ENCODE measurements around the gene RTN3.
A peak's percentile ranks its signal among the peaks of the same experiment; 100 is the strongest.

Gene RTN3

GRCh38 chr11:63745304-63746170 is 64.2 kb downstream of the RTN3 start:
- no peaks in the 10 kb centered on the region for H3K27me3 ChIP-seq (ENCODE audit: control insufficient read depth in 1 of 2, insufficient read depth in 2 of 2, low read length in 2 of 2)
- no peaks in the 10 kb centered on the region for H3K4me1 ChIP-seq (ENCODE audit: control insufficient read depth, insufficient read depth, low read length)
- peaks cover 0 to 4% of the 10 kb centered on the region in 2 donors for H3K36me3 ChIP-seq (ENCODE audit: control insufficient read depth in 2 of 2, insufficient read depth in 2 of 2, low read length in 2 of 2)
- H3K4me3 ChIP-seq (ENCODE audit: low read length in 2 of 2) = no peak overlapping the region
- no peak overlapping the region for H3K27ac ChIP-seq (ENCODE audit: low read length)
- H3K9me3 ChIP-seq (ENCODE audit: control insufficient read depth in 2 of 2, low read length in 2 of 2) = no peaks in the 10 kb centered on the region
- no peak overlapping the region for H3K9ac ChIP-seq (ENCODE audit: low read length in 2 of 2)

- Histone ChIP-seq H3K36me3 (ENCODE audit: control insufficient read depth in 2 of 2, insufficient read depth in 2 of 2, low read length in 2 of 2) (peaks cover under 1 to 11% of the 10 kb centered on the region in 2 donors), H3K9me3 (ENCODE audit: control insufficient read depth in 2 of 2, low read length in 2 of 2) (no peaks in the 10 kb centered on the region), H3K9ac (ENCODE audit: low read length in 2 of 2) (no peak overlapping the region), H3K4me3 (ENCODE audit: low read length in 2 of 2) (no peak overlapping the region), H3K27me3 (ENCODE audit: control insufficient read depth in 1 of 2, insufficient read depth in 2 of 2, low read length in 2 of 2) (no peaks in the 10 kb centered on the region), H3K4me1 (ENCODE audit: control insufficient read depth, insufficient read depth, low read length) (no peaks in the 10 kb centered on the region), H3K27ac (ENCODE audit: low read length) (no peak overlapping the region)
Observed at GRCh38 chr11:63747011-63747410, 65.7 kb downstream of the RTN3 start.

GRCh38 chr11:63749624-63750023 is 68.3 kb downstream of the RTN3 start:
- Histone ChIP-seq H3K27ac (ENCODE audit: low read length) (no peak overlapping the region), H3K9me3 (ENCODE audit: control insufficient read depth in 2 of 2, low read length in 2 of 2) (no peaks in the 10 kb centered on the region), H3K4me1 (ENCODE audit: control insufficient read depth, insufficient read depth, low read length) (no peaks in the 10 kb centered on the region), H3K36me3 (ENCODE audit: control insufficient read depth in 2 of 2, insufficient read depth in 2 of 2, low read length in 2 of 2) (peaks cover 12 to 20% of the 10 kb centered on the region in 2 donors), H3K27me3 (ENCODE audit: control insufficient read depth in 1 of 2, insufficient read depth in 2 of 2, low read length in 2 of 2) (no peaks in the 10 kb centered on the region), H3K9ac (ENCODE audit: low read length in 2 of 2) (no peak overlapping the region), H3K4me3 (ENCODE audit: low read length in 2 of 2) (no peak overlapping the region)

GRCh38 chr11:63756919-63757761 is 75.8 kb downstream of the RTN3 start:
- H3K4me1 ChIP-seq (ENCODE audit: control insufficient read depth, insufficient read depth, low read length) = peaks cover 7% of the 10 kb centered on the region
- no peak overlapping the region for H3K9ac ChIP-seq (ENCODE audit: low read length in 2 of 2)
- no peaks in the 10 kb centered on the region for H3K27me3 ChIP-seq (ENCODE audit: control insufficient read depth in 1 of 2, insufficient read depth in 2 of 2, low read length in 2 of 2)
- H3K9me3 ChIP-seq (ENCODE audit: control insufficient read depth in 2 of 2, low read length in 2 of 2) = no peaks in the 10 kb centered on the region
- H3K4me3 ChIP-seq (ENCODE audit: low read length in 2 of 2) = no peak overlapping the region
- no peak overlapping the region for H3K27ac ChIP-seq (ENCODE audit: low read length)
- peaks cover 15 to 17% of the 10 kb centered on the region in 2 donors for H3K36me3 ChIP-seq (ENCODE audit: control insufficient read depth in 2 of 2, insufficient read depth in 2 of 2, low read length in 2 of 2)

GRCh38 chr11:63760487-63761079 is 79.3 kb downstream of the RTN3 start:
- Histone ChIP-seq H3K27ac (ENCODE audit: low read length) (no peak overlapping the region), H3K9me3 (ENCODE audit: control insufficient read depth in 2 of 2, low read length in 2 of 2) (no peaks in the 10 kb centered on the region), H3K27me3 (ENCODE audit: control insufficient read depth in 1 of 2, insufficient read depth in 2 of 2, low read length in 2 of 2) (no peaks in the 10 kb centered on the region), H3K9ac (ENCODE audit: low read length in 2 of 2) (no peak overlapping the region), H3K36me3 (ENCODE audit: control insufficient read depth in 2 of 2, insufficient read depth in 2 of 2, low read length in 2 of 2) (peaks cover 6% of the 10 kb centered on the region in 2 donors), H3K4me3 (ENCODE audit: low read length in 2 of 2) (no peak overlapping the region), H3K4me1 (ENCODE audit: control insufficient read depth, insufficient read depth, low read length) (peaks cover 37% of the 10 kb centered on the region)

- Histone ChIP-seq H3K27ac (ENCODE audit: low read length) (no peak overlapping the region), H3K36me3 (ENCODE audit: control insufficient read depth in 2 of 2, insufficient read depth in 2 of 2, low read length in 2 of 2) (peaks cover 6% of the 10 kb centered on the region in 2 donors), H3K9ac (ENCODE audit: low read length in 2 of 2) (no peak overlapping the region), H3K9me3 (ENCODE audit: control insufficient read depth in 2 of 2, low read length in 2 of 2) (no peaks in the 10 kb centered on the region), H3K4me1 (ENCODE audit: control insufficient read depth, insufficient read depth, low read length) (peaks cover 43% of the 10 kb centered on the region), H3K4me3 (ENCODE audit: low read length in 2 of 2) (no peak overlapping the region), H3K27me3 (ENCODE audit: control insufficient read depth in 1 of 2, insufficient read depth in 2 of 2, low read length in 2 of 2) (no peaks in the 10 kb centered on the region)
Observed at GRCh38 chr11:63761188-63761587, 79.9 kb downstream of the RTN3 start.

GRCh38 chr11:63761931-63762653 is 80.8 kb downstream of the RTN3 start:
- Histone ChIP-seq H3K4me3 (ENCODE audit: low read length in 2 of 2) (peak overlapping the region; percentile 67 to 78), H3K36me3 (ENCODE audit: control insufficient read depth in 2 of 2, insufficient read depth in 2 of 2, low read length in 2 of 2) (peaks cover 5 to 6% of the 10 kb centered on the region in 2 donors)

GRCh38 chr11:63762654-63763495 is 81.6 kb downstream of the RTN3 start:
- Histone ChIP-seq H3K4me3 (ENCODE audit: low read length in 2 of 2) (peak overlapping the region; percentile 67 to 78), H3K9ac (ENCODE audit: low read length in 2 of 2) (peak overlapping the region; percentile 68 to 81), H3K9me3 (ENCODE audit: control insufficient read depth in 2 of 2, low read length in 2 of 2) (no peaks in the 10 kb centered on the region), H3K4me1 (ENCODE audit: control insufficient read depth, insufficient read depth, low read length) (peaks cover 55% of the 10 kb centered on the region), H3K36me3 (ENCODE audit: control insufficient read depth in 2 of 2, insufficient read depth in 2 of 2, low read length in 2 of 2) (peaks cover 4 to 5% of the 10 kb centered on the region in 2 donors), H3K27ac (ENCODE audit: low read length) (peak overlapping the region; percentile 73), H3K27me3 (ENCODE audit: control insufficient read depth in 1 of 2, insufficient read depth in 2 of 2, low read length in 2 of 2) (no peaks in the 10 kb centered on the region)

More at GRCh38 chr11:63761931-63762653, 80.8 kb downstream of the RTN3 start:
- Histone ChIP-seq H3K9ac (ENCODE audit: low read length in 2 of 2) (peak overlapping the region; percentile 66 to 68), H3K27me3 (ENCODE audit: control insufficient read depth in 1 of 2, insufficient read depth in 2 of 2, low read length in 2 of 2) (no peaks in the 10 kb centered on the region), H3K4me1 (ENCODE audit: control insufficient read depth, insufficient read depth, low read length) (peaks cover 52% of the 10 kb centered on the region), H3K27ac (ENCODE audit: low read length) (peak overlapping the region; percentile 73), H3K9me3 (ENCODE audit: control insufficient read depth in 2 of 2, low read length in 2 of 2) (no peaks in the 10 kb centered on the region)

GRCh38 chr11:63763496-63764339 is 82.4 kb downstream of the RTN3 start:
- Histone ChIP-seq H3K36me3 (ENCODE audit: control insufficient read depth in 2 of 2, insufficient read depth in 2 of 2, low read length in 2 of 2) (peaks cover 2 to 5% of the 10 kb centered on the region in 2 donors), H3K9ac (ENCODE audit: low read length in 2 of 2) (peak overlapping the region; percentile 55 to 81)

More at GRCh38 chr11:63763496-63764339, 82.4 kb downstream of the RTN3 start:
- peak overlapping the region; percentile 73 for H3K27ac ChIP-seq (ENCODE audit: low read length)
- no peaks in the 10 kb centered on the region for H3K9me3 ChIP-seq (ENCODE audit: control insufficient read depth in 2 of 2, low read length in 2 of 2)
- H3K4me3 ChIP-seq (ENCODE audit: low read length in 2 of 2) = peak overlapping the region; percentile 67 to 78
- peaks cover 55% of the 10 kb centered on the region for H3K4me1 ChIP-seq (ENCODE audit: control insufficient read depth, insufficient read depth, low read length)
- no peaks in the 10 kb centered on the region for H3K27me3 ChIP-seq (ENCODE audit: control insufficient read depth in 1 of 2, insufficient read depth in 2 of 2, low read length in 2 of 2)
